ENCODE results near the gene IMMP2L.

DNA sequence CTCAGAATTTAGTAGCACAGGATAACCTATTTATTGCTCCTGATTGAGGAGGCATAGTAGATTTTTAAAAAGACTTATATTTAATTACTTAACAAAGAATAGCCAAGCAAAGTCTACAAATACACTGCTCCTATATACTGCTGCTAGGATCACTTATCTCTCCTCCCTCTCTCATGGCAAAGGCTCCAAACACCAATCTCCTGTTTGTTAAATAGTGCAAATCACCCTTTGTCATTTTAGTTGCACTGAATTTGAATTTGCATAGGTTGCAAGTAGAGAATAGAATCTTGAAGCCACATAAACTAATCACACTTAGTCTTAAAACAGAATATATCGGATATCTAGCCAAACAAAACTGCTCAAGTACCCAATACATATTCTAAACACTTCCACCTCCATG lies 690.4 kb downstream of the IMMP2L start:
- TF ChIP-seq EZH2 (IDR thresholded peaks at IDR 0.05; ENCODE audit: low read depth, low read length, severe bottlenecking): no peak
- no peak for TF ChIP-seq ASH2L (IDR thresholded peaks at IDR 0.05; ENCODE audit: low read length)
- TF ChIP-seq, protein P1, sequence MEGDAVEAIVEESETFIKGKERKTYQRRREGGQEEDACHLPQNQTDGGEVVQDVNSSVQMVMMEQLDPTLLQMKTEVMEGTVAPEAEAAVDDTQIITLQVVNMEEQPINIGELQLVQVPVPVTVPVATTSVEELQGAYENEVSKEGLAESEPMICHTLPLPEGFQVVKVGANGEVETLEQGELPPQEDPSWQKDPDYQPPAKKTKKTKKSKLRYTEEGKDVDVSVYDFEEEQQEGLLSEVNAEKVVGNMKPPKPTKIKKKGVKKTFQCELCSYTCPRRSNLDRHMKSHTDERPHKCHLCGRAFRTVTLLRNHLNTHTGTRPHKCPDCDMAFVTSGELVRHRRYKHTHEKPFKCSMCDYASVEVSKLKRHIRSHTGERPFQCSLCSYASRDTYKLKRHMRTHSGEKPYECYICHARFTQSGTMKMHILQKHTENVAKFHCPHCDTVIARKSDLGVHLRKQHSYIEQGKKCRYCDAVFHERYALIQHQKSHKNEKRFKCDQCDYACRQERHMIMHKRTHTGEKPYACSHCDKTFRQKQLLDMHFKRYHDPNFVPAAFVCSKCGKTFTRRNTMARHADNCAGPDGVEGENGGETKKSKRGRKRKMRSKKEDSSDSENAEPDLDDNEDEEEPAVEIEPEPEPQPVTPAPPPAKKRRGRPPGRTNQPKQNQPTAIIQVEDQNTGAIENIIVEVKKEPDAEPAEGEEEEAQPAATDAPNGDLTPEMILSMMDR (IDR thresholded peaks at IDR 0.05; ENCODE audit: control extremely low read depth in 1 of 3, insufficient read depth in 1 of 3, low read depth in 1 of 3, low read length in 3 of 3): no peak
- TF ChIP-seq CBX5 (IDR thresholded peaks at IDR 0.05; ENCODE audit: low read depth, low read length): no peak
- no peak for TF ChIP-seq CREB1 (IDR thresholded peaks at IDR 0.05)
- TF ChIP-seq EP300 (IDR thresholded peaks at IDR 0.05; ENCODE audit: borderline replicate concordance in 1 of 2, low read depth in 2 of 2, low read length in 2 of 2): no peak
- no peak for TF ChIP-seq SIX5 (IDR thresholded peaks at IDR 0.05; ENCODE audit: low read depth, low read length)
- TF ChIP-seq, protein P2, sequence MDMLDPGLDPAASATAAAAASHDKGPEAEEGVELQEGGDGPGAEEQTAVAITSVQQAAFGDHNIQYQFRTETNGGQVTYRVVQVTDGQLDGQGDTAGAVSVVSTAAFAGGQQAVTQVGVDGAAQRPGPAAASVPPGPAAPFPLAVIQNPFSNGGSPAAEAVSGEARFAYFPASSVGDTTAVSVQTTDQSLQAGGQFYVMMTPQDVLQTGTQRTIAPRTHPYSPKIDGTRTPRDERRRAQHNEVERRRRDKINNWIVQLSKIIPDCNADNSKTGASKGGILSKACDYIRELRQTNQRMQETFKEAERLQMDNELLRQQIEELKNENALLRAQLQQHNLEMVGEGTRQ (IDR thresholded peaks at IDR 0.05; ENCODE audit: low read length): no peak
- no peak for TF ChIP-seq POLR2A (IDR thresholded peaks at IDR 0.05; ENCODE audit: control extremely low read depth in 1 of 2, low read depth in 2 of 2, low read length in 2 of 2)
- no peak for TF ChIP-seq NANOG (IDR thresholded peaks at IDR 0.05; ENCODE audit: insufficient read depth, low read depth, low read length, poor library complexity, severe bottlenecking)
- no peak for TF ChIP-seq PHF8 (conservative IDR thresholded peaks at IDR 0.05; ENCODE audit: low read depth, low read length)
- TF ChIP-seq, protein P3, sequence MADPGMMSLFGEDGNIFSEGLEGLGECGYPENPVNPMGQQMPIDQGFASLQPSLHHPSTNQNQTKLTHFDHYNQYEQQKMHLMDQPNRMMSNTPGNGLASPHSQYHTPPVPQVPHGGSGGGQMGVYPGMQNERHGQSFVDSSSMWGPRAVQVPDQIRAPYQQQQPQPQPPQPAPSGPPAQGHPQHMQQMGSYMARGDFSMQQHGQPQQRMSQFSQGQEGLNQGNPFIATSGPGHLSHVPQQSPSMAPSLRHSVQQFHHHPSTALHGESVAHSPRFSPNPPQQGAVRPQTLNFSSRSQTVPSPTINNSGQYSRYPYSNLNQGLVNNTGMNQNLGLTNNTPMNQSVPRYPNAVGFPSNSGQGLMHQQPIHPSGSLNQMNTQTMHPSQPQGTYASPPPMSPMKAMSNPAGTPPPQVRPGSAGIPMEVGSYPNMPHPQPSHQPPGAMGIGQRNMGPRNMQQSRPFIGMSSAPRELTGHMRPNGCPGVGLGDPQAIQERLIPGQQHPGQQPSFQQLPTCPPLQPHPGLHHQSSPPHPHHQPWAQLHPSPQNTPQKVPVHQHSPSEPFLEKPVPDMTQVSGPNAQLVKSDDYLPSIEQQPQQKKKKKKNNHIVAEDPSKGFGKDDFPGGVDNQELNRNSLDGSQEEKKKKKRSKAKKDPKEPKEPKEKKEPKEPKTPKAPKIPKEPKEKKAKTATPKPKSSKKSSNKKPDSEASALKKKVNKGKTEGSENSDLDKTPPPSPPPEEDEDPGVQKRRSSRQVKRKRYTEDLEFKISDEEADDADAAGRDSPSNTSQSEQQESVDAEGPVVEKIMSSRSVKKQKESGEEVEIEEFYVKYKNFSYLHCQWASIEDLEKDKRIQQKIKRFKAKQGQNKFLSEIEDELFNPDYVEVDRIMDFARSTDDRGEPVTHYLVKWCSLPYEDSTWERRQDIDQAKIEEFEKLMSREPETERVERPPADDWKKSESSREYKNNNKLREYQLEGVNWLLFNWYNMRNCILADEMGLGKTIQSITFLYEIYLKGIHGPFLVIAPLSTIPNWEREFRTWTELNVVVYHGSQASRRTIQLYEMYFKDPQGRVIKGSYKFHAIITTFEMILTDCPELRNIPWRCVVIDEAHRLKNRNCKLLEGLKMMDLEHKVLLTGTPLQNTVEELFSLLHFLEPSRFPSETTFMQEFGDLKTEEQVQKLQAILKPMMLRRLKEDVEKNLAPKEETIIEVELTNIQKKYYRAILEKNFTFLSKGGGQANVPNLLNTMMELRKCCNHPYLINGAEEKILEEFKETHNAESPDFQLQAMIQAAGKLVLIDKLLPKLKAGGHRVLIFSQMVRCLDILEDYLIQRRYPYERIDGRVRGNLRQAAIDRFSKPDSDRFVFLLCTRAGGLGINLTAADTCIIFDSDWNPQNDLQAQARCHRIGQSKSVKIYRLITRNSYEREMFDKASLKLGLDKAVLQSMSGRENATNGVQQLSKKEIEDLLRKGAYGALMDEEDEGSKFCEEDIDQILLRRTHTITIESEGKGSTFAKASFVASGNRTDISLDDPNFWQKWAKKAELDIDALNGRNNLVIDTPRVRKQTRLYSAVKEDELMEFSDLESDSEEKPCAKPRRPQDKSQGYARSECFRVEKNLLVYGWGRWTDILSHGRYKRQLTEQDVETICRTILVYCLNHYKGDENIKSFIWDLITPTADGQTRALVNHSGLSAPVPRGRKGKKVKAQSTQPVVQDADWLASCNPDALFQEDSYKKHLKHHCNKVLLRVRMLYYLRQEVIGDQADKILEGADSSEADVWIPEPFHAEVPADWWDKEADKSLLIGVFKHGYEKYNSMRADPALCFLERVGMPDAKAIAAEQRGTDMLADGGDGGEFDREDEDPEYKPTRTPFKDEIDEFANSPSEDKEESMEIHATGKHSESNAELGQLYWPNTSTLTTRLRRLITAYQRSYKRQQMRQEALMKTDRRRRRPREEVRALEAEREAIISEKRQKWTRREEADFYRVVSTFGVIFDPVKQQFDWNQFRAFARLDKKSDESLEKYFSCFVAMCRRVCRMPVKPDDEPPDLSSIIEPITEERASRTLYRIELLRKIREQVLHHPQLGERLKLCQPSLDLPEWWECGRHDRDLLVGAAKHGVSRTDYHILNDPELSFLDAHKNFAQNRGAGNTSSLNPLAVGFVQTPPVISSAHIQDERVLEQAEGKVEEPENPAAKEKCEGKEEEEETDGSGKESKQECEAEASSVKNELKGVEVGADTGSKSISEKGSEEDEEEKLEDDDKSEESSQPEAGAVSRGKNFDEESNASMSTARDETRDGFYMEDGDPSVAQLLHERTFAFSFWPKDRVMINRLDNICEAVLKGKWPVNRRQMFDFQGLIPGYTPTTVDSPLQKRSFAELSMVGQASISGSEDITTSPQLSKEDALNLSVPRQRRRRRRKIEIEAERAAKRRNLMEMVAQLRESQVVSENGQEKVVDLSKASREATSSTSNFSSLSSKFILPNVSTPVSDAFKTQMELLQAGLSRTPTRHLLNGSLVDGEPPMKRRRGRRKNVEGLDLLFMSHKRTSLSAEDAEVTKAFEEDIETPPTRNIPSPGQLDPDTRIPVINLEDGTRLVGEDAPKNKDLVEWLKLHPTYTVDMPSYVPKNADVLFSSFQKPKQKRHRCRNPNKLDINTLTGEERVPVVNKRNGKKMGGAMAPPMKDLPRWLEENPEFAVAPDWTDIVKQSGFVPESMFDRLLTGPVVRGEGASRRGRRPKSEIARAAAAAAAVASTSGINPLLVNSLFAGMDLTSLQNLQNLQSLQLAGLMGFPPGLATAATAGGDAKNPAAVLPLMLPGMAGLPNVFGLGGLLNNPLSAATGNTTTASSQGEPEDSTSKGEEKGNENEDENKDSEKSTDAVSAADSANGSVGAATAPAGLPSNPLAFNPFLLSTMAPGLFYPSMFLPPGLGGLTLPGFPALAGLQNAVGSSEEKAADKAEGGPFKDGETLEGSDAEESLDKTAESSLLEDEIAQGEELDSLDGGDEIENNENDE (IDR thresholded peaks at IDR 0.05; ENCODE audit: insufficient replicate concordance, low read length): no peak
- TF ChIP-seq TAF1 (IDR thresholded peaks at IDR 0.05; ENCODE audit: low read depth, low read length): no peak

Data from H1 (cell line).